Activated T-cell treated with anti-CD3 and anti-CD28 coated beads, Interleukin-2, amount 50 U/mL, for 48 hours (primary cell): ENCODE measurements around the gene ITIH2.
"Not testable (repeated sequence)": the region's sequence is repeated elsewhere in the genome, so short reads cannot be mapped to it uniquely, and the experiment has no call there.

Experiments
- DNase-seq, 2 experiments: peaks; one replicate each; pipeline ENCODE4 v3.0.0-alpha.2; 2020

ITIH2 gene

GRCh38 chr10:7748637-7749036 is 45.5 kb downstream of the ITIH2 start:
- not testable (repeated sequence) for DNase-seq

- no peak for DNase-seq
Measured at GRCh38 chr10:7750222-7750621, 47.1 kb downstream of the ITIH2 start.

GRCh38 chr10:7752251-7752650 is 49.1 kb downstream of the ITIH2 start:
- DNase-seq = no peak

GRCh38 chr10:7755103-7755502 is 52.0 kb downstream of the ITIH2 start:
- no peak for DNase-seq

GRCh38 chr10:7756360-7756992 is 53.4 kb downstream of the ITIH2 start:
- DNase-seq = peak in 1 of 2 experiments; percentile 33

GRCh38 chr10:7763929-7764328 is 60.8 kb downstream of the ITIH2 start:
- DNase-seq = no peak

- DNase-seq = no peak
Measured at GRCh38 chr10:7766241-7766640, 63.1 kb downstream of the ITIH2 start.

GRCh38 chr10:7767209-7767608 is 64.1 kb downstream of the ITIH2 start:
- DNase-seq = no peak

- no peak for DNase-seq
Measured at GRCh38 chr10:7768417-7768816, 65.3 kb downstream of the ITIH2 start.

GRCh38 chr10:7773845-7774801 is 71.0 kb downstream of the ITIH2 start:
- DNase-seq = no peak

- no peak for DNase-seq
Measured at GRCh38 chr10:7776777-7777176, 73.7 kb downstream of the ITIH2 start.

- DNase-seq = not testable (repeated sequence)
Measured at GRCh38 chr10:7782194-7782593, 79.1 kb downstream of the ITIH2 start.

GRCh38 chr10:7786430-7786829 is 83.3 kb downstream of the ITIH2 start:
- DNase-seq = no peak

GRCh38 chr10:7787150-7787856 is 84.2 kb downstream of the ITIH2 start:
- no peak for DNase-seq

- DNase-seq = peak; percentile 98 to 99
Measured at GRCh38 chr10:7787857-7788638, 84.9 kb downstream of the ITIH2 start, which contains the start of the genes ATP5F1C and KIN. ATP5F1C (plus strand) TSS chr10:7788177; CDS start chr10:7788208, 31 bp downstream. KIN (minus strand) TSS chr10:7787993; CDS start chr10:7787933, 60 bp downstream.

- no peak for DNase-seq
Measured at GRCh38 chr10:7788639-7789286, 85.6 kb downstream of the ITIH2 start.

- no peak for DNase-seq
Measured at GRCh38 chr10:7789390-7789789, 86.3 kb downstream of the ITIH2 start.

GRCh38 chr10:7792541-7792940 is 89.4 kb downstream of the ITIH2 start:
- DNase-seq = no peak

- no peak for DNase-seq
Measured at GRCh38 chr10:7794251-7795026, 91.3 kb downstream of the ITIH2 start.

- no peak for DNase-seq
Measured at GRCh38 chr10:7795605-7796004, 92.5 kb downstream of the ITIH2 start.

GRCh38 chr10:7797582-7797981 is 94.5 kb downstream of the ITIH2 start:
- DNase-seq = no peak
